ENCODE data around the gene GNAZ.

DNA sequence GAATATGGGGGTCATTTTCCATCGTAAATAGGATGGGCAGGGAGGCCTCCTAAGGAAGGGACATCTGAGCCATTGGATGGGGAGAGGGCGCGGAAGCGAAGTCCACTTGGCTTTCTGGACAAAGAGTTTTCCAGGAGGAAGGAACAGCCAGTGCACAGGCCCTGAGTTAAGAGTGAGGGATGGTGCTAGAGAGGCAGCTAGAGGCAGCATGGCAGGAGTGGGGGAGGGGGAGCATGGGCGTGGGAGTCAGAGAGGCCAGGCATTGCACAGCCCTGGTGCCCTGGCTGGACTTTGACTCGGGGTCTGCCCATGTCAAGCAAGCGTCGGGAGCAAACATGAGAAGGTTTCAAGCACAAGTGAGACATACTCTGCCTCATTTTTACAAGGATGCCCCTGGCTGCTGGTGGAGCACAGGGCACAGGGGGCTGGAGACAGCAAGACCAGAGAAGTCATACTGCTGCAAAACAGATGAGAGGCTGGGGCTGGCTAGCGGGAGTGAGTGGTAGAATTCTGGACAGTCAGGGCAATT lies 9.0 kb downstream of the GNAZ start:
- no peak for TF ChIP-seq POLR2A (IDR thresholded peaks at IDR 0.05)
- TF ChIP-seq, protein P1, sequence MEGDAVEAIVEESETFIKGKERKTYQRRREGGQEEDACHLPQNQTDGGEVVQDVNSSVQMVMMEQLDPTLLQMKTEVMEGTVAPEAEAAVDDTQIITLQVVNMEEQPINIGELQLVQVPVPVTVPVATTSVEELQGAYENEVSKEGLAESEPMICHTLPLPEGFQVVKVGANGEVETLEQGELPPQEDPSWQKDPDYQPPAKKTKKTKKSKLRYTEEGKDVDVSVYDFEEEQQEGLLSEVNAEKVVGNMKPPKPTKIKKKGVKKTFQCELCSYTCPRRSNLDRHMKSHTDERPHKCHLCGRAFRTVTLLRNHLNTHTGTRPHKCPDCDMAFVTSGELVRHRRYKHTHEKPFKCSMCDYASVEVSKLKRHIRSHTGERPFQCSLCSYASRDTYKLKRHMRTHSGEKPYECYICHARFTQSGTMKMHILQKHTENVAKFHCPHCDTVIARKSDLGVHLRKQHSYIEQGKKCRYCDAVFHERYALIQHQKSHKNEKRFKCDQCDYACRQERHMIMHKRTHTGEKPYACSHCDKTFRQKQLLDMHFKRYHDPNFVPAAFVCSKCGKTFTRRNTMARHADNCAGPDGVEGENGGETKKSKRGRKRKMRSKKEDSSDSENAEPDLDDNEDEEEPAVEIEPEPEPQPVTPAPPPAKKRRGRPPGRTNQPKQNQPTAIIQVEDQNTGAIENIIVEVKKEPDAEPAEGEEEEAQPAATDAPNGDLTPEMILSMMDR (IDR thresholded peaks at IDR 0.05): no peak
